NOMO-1 (cell line): ENCODE measurements around the gene CCNDBP1.
A peak's percentile ranks its signal among the peaks of the same experiment; 100 is the strongest.
"Not testable (repeated sequence)": the region's sequence is repeated elsewhere in the genome, so short reads cannot be mapped to it uniquely, and the experiment has no call there.

Experiments
- DNase-seq, 2 experiments: peaks; one replicate each; lab custom pipeline; 2025; ENCODE audit not compliant: unreplicated experiment in 2 of 2; lab: John Stamatoyannopoulos, UW

CCNDBP1 gene, protein sequence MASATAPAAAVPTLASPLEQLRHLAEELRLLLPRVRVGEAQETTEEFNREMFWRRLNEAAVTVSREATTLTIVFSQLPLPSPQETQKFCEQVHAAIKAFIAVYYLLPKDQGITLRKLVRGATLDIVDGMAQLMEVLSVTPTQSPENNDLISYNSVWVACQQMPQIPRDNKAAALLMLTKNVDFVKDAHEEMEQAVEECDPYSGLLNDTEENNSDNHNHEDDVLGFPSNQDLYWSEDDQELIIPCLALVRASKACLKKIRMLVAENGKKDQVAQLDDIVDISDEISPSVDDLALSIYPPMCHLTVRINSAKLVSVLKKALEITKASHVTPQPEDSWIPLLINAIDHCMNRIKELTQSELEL

DNA sequence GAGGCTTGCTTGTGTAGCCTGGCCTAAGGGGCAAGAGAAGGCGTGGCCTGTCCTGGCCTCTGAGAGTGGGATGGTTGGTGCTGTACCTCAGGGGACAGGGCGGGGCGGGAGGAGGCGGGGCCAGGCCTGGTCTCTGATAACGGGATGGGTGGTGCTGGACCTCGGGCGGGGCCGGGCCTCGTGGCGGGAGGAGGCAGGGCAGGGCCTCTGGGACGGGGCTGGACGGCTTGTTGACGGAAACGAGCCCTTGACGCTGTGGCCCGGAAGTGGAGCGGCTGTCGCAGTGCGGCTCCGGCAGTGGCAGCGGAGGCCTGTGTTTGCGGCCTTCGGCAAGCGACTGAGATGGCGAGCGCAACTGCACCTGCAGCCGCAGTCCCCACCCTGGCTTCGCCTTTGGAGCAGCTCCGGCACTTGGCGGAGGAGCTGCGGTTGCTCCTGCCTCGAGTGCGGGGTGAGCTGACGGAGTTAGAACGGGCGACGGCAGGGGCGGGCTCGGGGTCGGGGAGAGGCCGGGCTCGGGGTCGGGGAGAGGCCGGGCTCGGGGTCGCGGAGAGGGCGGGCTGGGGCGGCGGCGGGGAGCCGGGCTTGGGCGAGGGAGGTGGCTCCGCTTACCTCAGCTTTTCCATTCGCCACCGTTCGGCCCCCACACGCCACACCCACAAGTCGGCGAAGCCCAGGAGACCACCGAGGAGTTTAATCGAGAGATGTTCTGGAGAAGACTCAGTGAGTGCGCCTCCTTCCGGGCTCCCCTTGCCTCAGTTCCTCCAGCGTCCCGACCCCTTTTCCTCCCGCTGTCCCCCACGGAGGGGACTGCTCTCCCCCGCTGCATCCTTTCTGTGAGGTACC, at the start of gene CCNDBP1:
Gene CCNDBP1 (plus strand): TSS at position 247 of the 846 bp plus-strand sequence. CDS start 96 bp downstream, at position 343.
- DNase-seq = peak; percentile 93 to 97

DNA sequence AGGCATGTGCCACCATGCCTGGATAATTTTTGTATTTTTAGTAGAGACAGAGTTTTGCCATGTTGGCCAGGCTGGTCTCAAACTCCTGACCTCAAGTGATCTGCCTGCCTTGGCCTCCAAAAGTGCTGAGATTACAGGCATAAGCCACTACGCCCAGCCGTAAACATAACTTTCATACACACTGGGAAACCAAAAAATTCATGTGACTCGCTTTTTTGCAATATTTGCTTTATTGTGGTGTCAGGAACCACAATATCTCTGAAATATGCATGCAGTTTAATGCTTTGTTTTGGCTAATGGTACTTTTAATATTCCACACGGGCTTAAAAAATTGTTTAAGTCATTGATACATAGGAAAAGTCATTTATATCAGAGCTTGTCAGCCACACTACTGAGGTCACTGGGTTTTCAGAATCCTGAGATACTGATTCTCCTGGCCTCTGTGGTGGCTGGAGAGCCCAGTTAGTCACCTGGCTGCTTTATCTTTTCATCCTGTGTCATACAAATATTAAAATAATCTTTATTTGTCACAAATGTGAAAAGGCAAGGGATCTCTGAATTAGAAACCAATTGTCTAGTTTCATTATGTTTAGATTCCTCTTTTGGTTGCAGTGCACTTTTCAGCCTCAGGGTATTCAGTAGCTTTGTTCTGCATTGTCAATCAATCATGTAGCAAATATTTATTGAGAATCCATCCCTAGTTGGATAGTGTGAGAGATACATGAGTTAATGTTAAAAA, 41.8 kb upstream of the CCNDBP1 start:
- DNase-seq = no peak

DNA sequence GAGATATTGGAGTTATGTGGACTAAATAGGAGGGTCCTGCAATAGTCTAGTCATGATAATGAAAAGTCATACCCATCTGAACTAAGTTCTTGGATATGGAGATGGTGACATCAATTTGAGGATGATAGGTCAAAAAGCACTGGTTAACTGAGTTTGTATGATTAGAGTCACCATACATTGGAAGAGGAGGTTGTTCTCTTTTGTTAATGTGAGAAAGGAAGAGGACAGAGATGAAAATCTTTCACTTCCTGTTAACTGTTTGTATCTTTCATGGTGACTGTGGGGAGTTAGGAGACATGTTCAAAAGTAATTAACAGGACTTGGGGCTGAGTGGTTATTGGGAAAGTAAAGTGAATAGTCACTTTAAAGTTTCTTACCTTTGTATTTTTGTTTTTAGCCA, 40.7 kb upstream of the CCNDBP1 start:
- peak in 1 of 2 experiments; percentile 61 for DNase-seq

DNA sequence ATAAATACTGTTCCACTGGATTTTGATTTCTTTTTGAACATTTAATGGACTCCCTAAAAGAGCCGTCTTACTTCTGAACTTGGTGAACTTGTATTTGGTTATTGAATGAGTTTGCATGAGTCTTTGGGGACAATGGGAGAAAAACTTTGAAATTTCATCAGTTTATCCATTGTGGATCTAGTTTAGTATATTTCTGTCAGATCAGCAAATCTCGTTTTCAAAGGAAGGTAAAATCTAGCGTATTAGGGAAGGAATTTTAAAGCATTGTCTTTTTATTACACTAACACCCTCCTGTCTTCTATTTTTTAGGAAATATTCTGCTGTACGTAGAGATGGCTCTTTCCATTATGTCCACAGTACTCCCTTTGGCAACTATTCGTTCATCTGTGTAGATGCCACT, 39.0 kb upstream of the CCNDBP1 start:
- DNase-seq = no peak

DNA sequence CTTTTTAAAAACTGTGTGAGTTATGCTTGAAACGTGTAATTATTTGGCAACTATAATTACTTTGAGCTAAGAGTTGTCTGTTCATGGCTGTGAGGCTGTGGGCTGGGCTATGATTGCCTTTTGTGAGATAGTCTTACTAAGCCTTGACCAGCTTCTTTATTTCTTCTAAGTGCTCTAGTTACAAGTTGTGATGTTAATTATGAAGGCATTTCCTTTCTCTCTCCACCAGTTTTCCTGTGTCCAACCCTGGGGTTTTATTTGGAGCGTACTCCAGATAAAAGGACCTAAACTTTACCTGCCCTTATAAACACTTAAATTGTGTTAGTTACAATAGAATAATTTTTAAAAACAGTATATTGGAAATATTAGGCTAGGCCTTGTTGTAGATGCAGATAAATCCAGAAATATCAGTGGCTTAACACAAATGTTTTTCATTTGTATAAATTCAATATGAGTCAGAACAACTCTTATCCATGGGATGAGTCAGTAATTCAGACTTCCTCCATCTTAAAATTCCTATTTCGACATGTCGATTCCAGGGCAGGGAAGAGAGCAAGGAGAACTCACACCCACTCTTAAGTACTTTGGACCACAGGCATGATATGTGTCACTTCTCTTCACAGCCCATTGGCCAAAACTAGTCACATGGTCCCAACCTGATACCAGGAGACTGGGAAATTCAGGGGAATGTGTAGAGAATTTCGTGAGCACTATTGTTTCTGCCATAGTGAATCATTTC, 34.8 kb upstream of the CCNDBP1 start:
- DNase-seq = no peak

DNA sequence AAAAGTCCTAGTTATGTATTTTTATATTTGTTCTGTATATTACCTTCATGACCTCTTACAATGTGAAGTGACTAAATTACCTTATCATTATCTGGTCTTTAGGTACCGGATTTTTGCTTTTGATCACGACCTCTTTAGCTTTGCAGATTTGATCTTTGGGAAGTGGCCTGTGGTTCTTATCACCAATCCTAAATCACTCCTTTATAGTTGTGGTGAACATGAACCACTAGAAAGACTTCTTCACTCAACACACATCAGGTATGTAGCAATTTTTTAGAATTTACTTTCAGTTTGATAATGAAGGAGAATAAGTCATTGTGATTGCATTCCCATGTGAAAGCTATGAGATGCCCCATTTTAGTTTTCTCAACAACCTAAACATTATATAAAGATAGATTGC, 33.5 kb upstream of the CCNDBP1 start:
- DNase-seq = no peak

DNA sequence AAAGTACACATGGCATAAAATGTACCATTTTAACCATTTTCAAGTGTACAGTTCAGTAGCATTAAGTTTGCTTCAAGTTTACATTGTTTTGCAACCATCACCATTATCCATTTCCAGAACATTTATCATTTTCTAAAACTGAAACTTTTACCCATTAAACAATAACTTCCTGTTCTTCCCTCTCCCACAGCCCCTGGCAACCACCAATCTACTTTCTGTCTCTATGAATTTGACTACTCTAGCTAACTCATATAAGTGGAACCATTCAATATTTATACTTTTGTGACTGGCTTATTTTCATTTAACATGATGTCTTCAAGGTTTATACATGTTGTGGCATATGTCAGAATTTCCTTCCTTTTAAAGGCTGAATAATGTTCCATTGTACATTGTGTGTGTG, 31.9 kb upstream of the CCNDBP1 start:
- DNase-seq = no peak

DNA sequence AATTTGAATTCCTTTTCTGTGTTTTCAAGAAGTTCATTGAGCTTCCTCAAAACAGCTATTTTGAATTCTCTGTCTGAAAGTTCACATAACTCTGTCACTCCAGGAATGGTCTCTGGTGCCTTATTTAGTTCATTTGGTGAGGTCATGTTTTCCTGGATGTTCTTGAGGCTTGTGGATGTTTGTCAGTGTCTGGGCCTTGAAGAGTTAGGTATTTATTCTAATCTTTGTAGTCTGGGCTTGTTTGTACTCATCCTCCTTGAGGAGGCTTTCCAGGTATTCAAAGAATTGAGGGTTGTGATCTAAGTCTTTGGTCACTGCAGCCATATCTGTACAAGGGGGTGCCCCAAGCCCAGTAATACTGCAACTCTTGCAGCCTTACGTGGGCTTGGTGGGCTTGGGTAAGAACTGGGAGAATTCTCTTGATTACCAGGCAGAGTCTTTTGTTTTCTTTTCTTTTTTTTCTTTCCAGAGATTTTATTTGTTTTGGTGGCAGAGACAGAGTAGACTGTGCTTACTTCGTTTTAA, 19.3 kb upstream of the CCNDBP1 start:
- DNase-seq = no peak

DNA sequence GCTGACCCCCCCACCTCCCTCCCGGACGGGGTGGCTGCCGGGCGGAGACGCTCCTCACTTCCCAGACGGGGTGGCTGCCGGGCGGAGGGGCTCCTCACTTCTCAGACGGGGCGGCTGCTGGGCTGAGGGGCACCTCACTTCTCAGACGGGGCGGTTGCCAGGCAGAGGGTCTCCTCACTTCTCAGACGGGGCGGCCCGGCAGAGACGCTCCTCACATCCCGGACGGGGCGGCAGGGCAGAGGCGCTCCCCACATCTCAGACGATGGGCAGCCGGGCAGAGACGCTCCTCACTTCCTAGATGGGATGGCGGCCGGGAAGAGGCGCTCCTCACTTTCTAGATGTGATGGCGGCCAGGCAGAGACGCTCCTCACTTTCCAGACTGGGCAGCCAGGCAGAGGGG, 17.9 kb upstream of the CCNDBP1 start:
- DNase-seq = not testable (repeated sequence)

DNA sequence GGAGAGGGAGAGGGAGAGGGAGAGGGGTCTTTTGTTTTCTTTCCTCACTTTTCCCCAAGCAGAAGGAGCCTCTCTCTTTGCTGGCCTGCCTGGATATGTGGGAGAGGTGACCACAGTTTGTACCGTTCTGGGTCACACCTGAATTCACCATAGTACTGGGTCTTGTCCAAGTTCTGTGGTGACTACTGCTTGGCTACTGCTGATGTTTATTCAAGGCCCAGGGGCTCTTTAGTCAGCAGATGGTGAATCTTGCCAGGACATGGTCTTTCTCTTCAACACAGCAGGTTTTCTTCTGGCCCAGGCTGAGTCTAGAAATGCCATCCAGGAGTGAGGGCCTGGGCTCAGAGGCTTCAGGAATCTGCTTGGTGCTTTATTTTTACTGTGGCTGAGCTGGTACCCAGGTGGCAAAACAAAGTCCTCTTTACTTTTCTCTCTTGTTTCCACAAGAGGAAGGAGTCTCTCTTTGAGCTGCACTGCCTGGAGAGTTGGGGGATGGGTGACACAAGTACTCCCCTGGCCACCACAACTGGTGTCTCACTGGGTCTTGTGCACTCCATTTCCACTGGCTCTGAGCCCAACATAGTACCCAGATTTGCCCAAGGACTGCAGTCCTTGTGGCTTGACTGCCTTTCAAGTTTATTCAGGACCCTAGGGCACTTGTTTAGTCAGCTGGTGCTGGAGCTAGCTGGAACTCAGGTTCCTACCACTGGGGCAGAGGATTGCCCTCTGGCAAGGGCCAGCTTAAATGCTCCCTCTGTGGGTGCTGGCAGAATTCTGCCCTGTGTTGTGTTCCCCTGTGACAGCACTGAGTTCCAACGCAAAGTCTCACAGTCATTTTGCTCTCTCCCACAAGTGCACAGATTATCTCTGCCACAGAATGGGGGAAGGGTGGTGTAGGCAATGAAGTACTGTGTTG, 16.8 kb upstream of the CCNDBP1 start:
- no peak for DNase-seq

DNA sequence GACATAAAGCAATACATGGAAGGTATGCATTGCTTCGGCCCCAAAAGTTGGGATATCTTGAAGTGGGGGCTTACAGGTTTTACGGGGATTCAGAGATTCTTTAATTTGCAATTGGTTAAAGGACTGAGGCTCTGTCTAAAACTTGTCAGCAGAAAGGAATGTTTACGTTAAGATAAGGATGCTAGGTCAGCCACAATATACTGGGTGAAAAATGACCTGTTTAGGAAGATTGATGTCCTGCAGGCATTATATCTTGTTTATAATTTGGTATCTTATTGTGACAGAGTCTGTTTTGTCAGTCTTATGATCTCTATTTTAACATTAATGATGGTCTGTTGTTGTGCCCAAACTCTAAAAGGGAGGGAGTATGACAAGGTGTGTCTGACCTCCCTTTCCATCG, 15.3 kb upstream of the CCNDBP1 start:
- DNase-seq = no peak

DNA sequence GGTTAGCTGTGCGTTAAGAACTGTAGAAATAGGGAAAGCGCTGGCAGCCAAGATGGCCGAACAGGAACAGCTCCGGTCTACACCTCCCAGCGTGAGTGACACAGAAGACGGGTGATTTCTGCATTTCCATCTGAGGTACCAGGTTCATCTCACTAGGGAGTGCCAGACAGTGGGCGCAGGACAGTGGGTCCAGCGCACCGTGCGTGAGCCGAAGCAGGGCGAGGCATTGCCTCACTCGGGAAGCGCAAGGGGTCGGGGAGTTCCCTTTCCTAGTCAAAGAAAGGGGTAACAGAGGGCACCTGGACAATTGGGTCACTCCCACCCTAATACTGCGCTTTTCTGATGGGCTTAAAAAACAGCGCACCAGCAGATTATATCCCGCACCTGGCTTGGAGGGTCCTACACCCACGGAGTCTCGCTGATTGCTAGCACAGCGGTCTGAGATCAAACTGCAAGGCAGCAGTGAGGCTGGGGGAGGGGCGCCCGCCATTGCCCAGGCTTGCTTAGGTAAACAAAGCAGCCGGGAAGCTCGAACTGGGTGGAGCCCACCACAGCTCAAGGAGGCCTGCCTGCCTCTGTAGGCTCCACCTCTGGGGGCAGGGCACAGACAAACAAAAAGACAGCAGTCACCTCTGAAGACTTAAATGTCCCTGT, 9.4 kb upstream of the CCNDBP1 start:
- DNase-seq = not testable (repeated sequence)

DNA sequence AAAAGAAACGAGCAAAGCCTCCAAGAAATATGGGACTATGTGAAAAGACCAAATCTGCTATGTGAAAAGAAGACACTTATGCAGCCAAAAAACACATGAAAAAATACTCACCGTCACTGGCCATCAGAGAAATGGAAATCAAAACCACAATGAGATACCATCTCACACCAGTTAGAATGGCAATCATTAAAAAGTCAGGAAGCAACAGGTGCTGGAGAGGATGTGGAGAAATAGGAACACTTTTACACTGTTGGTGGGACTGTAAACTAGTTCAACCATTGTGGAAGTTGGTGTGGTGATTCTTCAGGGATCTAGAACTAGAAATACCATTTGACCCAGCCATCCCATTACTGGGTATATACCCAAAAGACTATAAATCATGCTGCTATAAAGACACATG, 8.1 kb upstream of the CCNDBP1 start:
- DNase-seq = not testable (repeated sequence)

DNA sequence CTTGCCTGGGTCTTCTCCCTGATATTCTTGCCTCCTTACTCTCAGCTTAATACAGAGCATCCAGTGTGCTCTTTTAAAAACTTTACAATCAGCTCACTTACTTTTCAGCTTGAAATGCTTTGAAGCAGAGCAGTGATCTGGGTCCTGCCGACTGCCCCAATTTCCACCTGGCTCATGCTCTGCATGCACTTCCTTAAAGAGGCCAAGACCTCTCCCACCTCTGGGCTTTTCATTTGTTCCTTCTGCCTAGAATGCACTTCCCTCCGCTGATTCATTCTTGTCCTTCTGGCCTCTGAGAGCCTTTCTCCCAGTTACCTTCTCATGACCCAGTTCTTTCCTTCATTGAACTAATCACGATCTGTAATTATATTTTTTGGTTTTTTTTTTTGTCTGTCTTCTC, 1.9 kb upstream of the CCNDBP1 start:
- no peak for DNase-seq

DNA sequence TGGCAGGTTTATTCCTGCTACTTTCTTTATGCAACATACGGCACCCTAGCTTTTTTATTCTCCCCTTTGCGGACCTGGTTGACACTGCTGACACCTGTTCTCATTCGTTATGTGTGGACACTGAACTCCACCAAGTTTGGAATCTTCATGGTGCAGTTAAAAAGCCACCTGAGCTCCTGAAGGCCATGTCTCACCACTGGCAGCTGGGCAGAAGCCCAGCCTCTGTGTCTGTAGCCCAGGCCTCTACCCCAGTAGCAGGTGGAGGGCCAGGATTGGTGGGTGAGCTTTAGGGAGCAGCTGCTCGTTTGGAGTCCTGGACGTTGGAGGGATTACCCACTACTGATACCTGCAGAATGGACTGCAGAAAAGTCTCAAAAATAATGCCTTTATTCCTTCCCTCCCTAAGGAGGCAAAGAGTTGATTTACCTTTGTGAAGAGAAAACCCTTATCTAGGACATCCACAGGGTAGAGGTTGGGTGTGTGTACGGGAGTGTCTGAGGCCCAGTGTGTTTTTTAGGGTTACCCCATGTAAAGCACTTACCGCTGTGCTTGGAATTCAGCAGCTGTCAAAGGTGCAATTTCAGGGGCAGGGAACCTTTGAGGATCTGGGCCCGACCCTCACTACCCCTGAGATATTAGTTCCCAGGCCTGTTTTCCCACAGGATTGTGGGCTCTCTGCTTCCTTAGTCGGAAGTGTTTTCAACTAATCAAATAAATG, 637 bp upstream of the CCNDBP1 start:
- no peak for DNase-seq

DNA sequence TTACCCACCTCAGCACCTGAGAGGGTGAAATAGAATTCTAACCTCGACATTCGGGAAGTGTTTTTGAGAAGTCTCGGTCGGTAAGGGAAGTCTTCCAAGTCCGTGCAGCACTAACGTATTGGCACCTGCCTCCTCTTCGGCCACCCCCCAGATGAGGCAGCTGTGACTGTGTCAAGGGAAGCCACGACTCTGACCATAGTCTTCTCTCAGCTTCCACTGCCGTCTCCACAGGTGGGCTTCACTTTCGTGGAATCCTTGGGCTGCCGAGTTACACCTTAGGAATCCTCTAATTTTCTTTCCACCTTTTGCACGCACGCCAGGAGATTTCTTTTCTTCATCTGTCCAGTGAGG, 775 bp downstream of the CCNDBP1 start:
- peak; percentile 33 to 40 for DNase-seq

DNA sequence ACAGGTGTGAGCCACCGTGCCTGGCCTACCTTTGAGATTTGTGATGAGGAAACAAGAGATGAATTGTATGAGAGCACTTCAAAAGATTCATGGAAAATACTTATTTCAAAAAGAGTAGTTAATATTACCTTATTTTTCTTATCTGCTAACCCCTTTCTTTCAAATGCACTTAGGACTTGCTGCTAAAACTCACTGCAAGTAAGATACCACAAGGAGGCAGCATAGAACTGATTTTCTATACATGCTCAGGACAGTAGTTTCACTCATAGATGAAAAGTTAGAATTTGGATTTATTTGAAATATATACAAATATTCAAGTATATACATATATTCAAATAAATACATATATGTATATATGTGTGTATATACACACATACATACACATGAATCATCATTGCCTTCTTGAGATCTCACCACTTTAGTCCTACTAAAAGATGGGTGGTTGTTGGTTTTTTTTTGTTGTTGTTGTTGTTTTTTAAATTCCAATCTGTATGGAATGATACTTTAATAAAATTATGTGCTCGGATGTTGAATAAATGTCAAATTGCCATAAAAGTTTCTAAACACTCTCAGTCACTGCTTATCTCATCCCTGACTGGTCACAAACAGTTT, 2.4 kb downstream of the CCNDBP1 start:
- DNase-seq = peak; percentile 1 to 70

DNA sequence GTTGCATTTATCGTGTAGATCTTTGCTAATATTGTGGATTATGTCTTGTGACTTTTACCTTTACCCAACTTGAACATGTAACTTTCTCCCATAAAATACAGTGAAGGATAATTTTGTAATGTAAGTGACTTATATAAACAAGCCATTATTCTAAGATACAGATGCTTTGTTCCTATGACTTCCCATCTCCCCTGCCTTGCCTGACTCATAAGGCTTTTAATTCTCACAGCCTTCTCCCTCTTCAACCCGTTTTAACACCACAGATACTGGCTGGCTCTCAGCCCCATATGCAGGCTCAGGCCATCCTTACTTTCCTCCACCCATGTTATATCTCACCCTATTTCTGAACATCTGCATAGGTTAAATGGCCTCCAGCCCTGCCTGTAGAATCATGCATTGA, 4.1 kb downstream of the CCNDBP1 start:
- DNase-seq = no peak
